ENCODE results near the gene ZNF410.
"Not testable (repeated sequence)": the region's sequence is repeated elsewhere in the genome, so short reads cannot be mapped to it uniquely, and the experiment has no call there.

The ZNF410 gene

GRCh38 chr14:73909681-73910080 lies 23.0 kb downstream of the ZNF410 start:
- H3K4me2 ChIP-seq (ENCODE audit: low read depth, low read length, poor library complexity, severe bottlenecking): no peak overlapping the region
- H3K9me3 ChIP-seq (ENCODE audit: insufficient read depth, low read length): no peaks in the 10 kb centered on the region
- H4K20me1 ChIP-seq (ENCODE audit: low read depth, low read length): no peaks in the 10 kb centered on the region
- no peak for TF ChIP-seq EZH2phosphoT487 (conservative IDR thresholded peaks at IDR 0.05; ENCODE audit: low read length)
- TF ChIP-seq, protein P1, sequence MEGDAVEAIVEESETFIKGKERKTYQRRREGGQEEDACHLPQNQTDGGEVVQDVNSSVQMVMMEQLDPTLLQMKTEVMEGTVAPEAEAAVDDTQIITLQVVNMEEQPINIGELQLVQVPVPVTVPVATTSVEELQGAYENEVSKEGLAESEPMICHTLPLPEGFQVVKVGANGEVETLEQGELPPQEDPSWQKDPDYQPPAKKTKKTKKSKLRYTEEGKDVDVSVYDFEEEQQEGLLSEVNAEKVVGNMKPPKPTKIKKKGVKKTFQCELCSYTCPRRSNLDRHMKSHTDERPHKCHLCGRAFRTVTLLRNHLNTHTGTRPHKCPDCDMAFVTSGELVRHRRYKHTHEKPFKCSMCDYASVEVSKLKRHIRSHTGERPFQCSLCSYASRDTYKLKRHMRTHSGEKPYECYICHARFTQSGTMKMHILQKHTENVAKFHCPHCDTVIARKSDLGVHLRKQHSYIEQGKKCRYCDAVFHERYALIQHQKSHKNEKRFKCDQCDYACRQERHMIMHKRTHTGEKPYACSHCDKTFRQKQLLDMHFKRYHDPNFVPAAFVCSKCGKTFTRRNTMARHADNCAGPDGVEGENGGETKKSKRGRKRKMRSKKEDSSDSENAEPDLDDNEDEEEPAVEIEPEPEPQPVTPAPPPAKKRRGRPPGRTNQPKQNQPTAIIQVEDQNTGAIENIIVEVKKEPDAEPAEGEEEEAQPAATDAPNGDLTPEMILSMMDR (IDR thresholded peaks at IDR 0.05; ENCODE audit: insufficient read depth, low read length, poor library complexity, severe bottlenecking): no peak
- H3K27ac ChIP-seq (ENCODE audit: low read depth, low read length): no peak overlapping the region
- no peak overlapping the region for H2AFZ ChIP-seq (ENCODE audit: low read depth, low read length, severe bottlenecking)
- H3K36me3 ChIP-seq (ENCODE audit: low read length): peaks cover 42% of the 10 kb centered on the region
- no peaks in the 10 kb centered on the region for H3K27me3 ChIP-seq (ENCODE audit: low read length)
- H3K79me2 ChIP-seq (ENCODE audit: insufficient read depth, low read length): no peaks in the 10 kb centered on the region
- H3K9me2 ChIP-seq (replicated peaks; ENCODE audit: insufficient read depth, low read length): no peaks in the 10 kb centered on the region
- H3K4me3 ChIP-seq (ENCODE audit: insufficient read depth, low read length, poor library complexity, severe bottlenecking): no peak overlapping the region
- H3F3A ChIP-seq (ENCODE audit: insufficient read depth): no peaks in the 10 kb centered on the region
- H3K9ac ChIP-seq (ENCODE audit: low read length): no peak overlapping the region

GRCh38 chr14:73913256-73913655 lies 26.6 kb downstream of the ZNF410 start:
- TF ChIP-seq EZH2phosphoT487 (conservative IDR thresholded peaks at IDR 0.05; ENCODE audit: low read length): no peak
- TF ChIP-seq, protein P1 (IDR thresholded peaks at IDR 0.05; ENCODE audit: insufficient read depth, low read length, poor library complexity, severe bottlenecking): no peak
- Histone ChIP-seq H3K4me2 (ENCODE audit: low read depth, low read length, poor library complexity, severe bottlenecking) (no peak overlapping the region), H3F3A (ENCODE audit: insufficient read depth) (no peaks in the 10 kb centered on the region), H3K27me3 (ENCODE audit: low read length) (no peaks in the 10 kb centered on the region), H3K4me3 (ENCODE audit: insufficient read depth, low read length, poor library complexity, severe bottlenecking) (no peak overlapping the region), H3K9me3 (ENCODE audit: insufficient read depth, low read length) (no peaks in the 10 kb centered on the region), H2AFZ (ENCODE audit: low read depth, low read length, severe bottlenecking) (no peak overlapping the region), H3K9ac (ENCODE audit: low read length) (no peak overlapping the region), H4K20me1 (ENCODE audit: low read depth, low read length) (no peaks in the 10 kb centered on the region), H3K9me2 (replicated peaks; ENCODE audit: insufficient read depth, low read length) (no peaks in the 10 kb centered on the region), H3K36me3 (ENCODE audit: low read length) (peaks cover 25% of the 10 kb centered on the region), H3K27ac (ENCODE audit: low read depth, low read length) (no peak overlapping the region), H3K79me2 (ENCODE audit: insufficient read depth, low read length) (no peaks in the 10 kb centered on the region)

DNA sequence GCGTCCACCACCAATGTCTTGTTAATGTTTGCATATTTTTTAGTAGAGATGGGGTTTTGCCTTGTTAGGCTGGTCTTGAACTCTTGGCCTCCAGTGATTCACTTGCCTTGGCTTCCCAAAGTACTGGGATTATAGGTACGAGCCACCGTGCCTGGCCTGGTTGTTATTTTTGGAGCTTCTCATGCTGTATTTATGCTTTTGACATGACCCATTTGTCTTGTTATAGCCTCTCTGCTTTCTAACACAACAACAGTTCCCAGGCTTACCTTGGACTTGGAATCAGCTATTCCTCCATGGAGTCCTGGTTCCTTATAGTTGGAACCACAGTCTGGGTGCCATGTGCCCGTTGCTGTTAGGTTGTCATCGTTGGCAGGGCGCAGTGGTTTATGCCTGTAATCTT lies 29.7 kb downstream of the ZNF410 start:
- H3K27me3 ChIP-seq (ENCODE audit: low read length): no peaks in the 10 kb centered on the region
- no peak overlapping the region for H3K4me3 ChIP-seq (ENCODE audit: insufficient read depth, low read length, poor library complexity, severe bottlenecking)
- H3K79me2 ChIP-seq (ENCODE audit: insufficient read depth, low read length): no peaks in the 10 kb centered on the region
- no peaks in the 10 kb centered on the region for H4K20me1 ChIP-seq (ENCODE audit: low read depth, low read length)
- no peaks in the 10 kb centered on the region for H3F3A ChIP-seq (ENCODE audit: insufficient read depth)
- H2AFZ ChIP-seq (ENCODE audit: low read depth, low read length, severe bottlenecking): no peak overlapping the region
- TF ChIP-seq, protein P1 (IDR thresholded peaks at IDR 0.05; ENCODE audit: insufficient read depth, low read length, poor library complexity, severe bottlenecking): no peak
- no peak for TF ChIP-seq EZH2phosphoT487 (conservative IDR thresholded peaks at IDR 0.05; ENCODE audit: low read length)
- no peak overlapping the region for H3K4me2 ChIP-seq (ENCODE audit: low read depth, low read length, poor library complexity, severe bottlenecking)
- H3K27ac ChIP-seq (ENCODE audit: low read depth, low read length): no peak overlapping the region
- peaks cover 9% of the 10 kb centered on the region; the same call in 1 of the 2 replicates for H3K36me3 ChIP-seq (ENCODE audit: low read length)
- H3K9me2 ChIP-seq (replicated peaks; ENCODE audit: insufficient read depth, low read length): no peaks in the 10 kb centered on the region
- no peaks in the 10 kb centered on the region for H3K9me3 ChIP-seq (ENCODE audit: insufficient read depth, low read length)
- no peak overlapping the region for H3K9ac ChIP-seq (ENCODE audit: low read length)

- peaks cover 21% of the 10 kb centered on the region; the same call in 1 of the 2 replicates for H3K36me3 ChIP-seq (ENCODE audit: low read length)
- not testable (repeated sequence) for H3K9me3 ChIP-seq (ENCODE audit: insufficient read depth, low read length); H3K27me3 ChIP-seq (ENCODE audit: low read length); H3F3A ChIP-seq (ENCODE audit: insufficient read depth); H3K9me2 ChIP-seq (replicated peaks; ENCODE audit: insufficient read depth, low read length); H2AFZ ChIP-seq (ENCODE audit: low read depth, low read length, severe bottlenecking); H3K27ac ChIP-seq (ENCODE audit: low read depth, low read length); H3K4me2 ChIP-seq (ENCODE audit: low read depth, low read length, poor library complexity, severe bottlenecking); H3K4me3 ChIP-seq (ENCODE audit: insufficient read depth, low read length, poor library complexity, severe bottlenecking); H3K79me2 ChIP-seq (ENCODE audit: insufficient read depth, low read length); H3K9ac ChIP-seq (ENCODE audit: low read length); H4K20me1 ChIP-seq (ENCODE audit: low read depth, low read length)
Observed at GRCh38 chr14:73919457-73919856, 32.8 kb downstream of the ZNF410 start.

All from SU-DHL-6 (cell line).